OCI-LY3 (cell line): Measurements from ENCODE around the gene MARK3.

ENCODE experiments used
- H2AFZ ChIP-seq: fragments of 200-600, 300-600 bp; shearing (Covaris generic); 2 replicates; pipeline ENCODE4 v1.6.0; 2014; ENCODE audit warnings: antibody characterized with exemption, low read depth, low read length
- H3K27ac ChIP-seq: fragments of 200-600, 300-600 bp; sonication (generic); 2 replicates; pipeline ENCODE4 v1.5.1; 2014; ENCODE audit warnings: mild to moderate bottlenecking, low read length, moderate library complexity, mixed read lengths
- H3K27me3 ChIP-seq: fragments of 200-600, 300-600 bp; sonication (generic); 2 replicates; pipeline ENCODE4 v1.6.1; 2014; ENCODE audit warnings: low read depth, low read length, mixed read lengths
- H3K36me3 ChIP-seq: fragments of 200-600, 300-600 bp; sonication (generic); replicated peaks from 2 replicates; pipeline ENCODE3; 2014; ENCODE audit warnings: low read depth, low read length, mixed read lengths
- H3K4me1 ChIP-seq: fragments of 300-600, 200-600 bp; sonication (generic); 2 replicates; pipeline ENCODE4 v1.6.1; 2014; ENCODE audit warnings: low read length, mixed read lengths
- H3K4me2 ChIP-seq: fragments of 200-600, 300-600 bp; sonication (generic); 2 replicates; pipeline ENCODE4 v1.6.1; 2014; ENCODE audit warnings: low read length, mixed read lengths
- H3K4me3 ChIP-seq: fragments of 300-600, 200-600 bp; sonication (generic); 2 replicates; pipeline ENCODE4 v1.5.1; 2014; ENCODE audit warnings: antibody characterized with exemption, mild to moderate bottlenecking, low read length, moderate library complexity
- H3K79me2 ChIP-seq: fragments of 300-600, 200-600 bp; shearing (Covaris generic); 2 replicates; pipeline ENCODE4 v1.6.1; 2014; ENCODE audit warnings: mild to moderate bottlenecking, low read length, mixed read lengths
- H3K9ac ChIP-seq: fragments of 300-600, 200-600 bp; shearing (Covaris generic); 2 replicates; pipeline ENCODE4 v1.6.0; 2014; ENCODE audit warnings: mild to moderate bottlenecking, low read length, moderate library complexity
- H3K9me3 ChIP-seq: fragments of 200-600, 300-600 bp; shearing (Covaris generic); 2 replicates; pipeline ENCODE4 v1.6.1; 2014; ENCODE audit warnings: low read length, mixed read lengths; ENCODE audit not compliant: insufficient read depth
- H4K20me1 ChIP-seq: fragments of 200-600, 300-600 bp; sonication (generic); 2 replicates; pipeline ENCODE4 v1.6.1; 2016; ENCODE audit warnings: low read length, mixed read lengths; ENCODE audit not compliant: insufficient read depth
- CTCF ChIP-seq: fragments of 200-600, 300-600 bp; sonication (generic); IDR thresholded peaks from 2 replicates; pipeline ENCODE4 v1.5.1; 2014; ENCODE audit warnings: antibody characterized with exemption, low read length, low read depth
- EZH2phosphoT487 ChIP-seq: fragments of 200-600 bp; shearing (Covaris generic); IDR thresholded peaks from 2 replicates; pipeline ENCODE4 v1.6.1; 2018; ENCODE audit warnings: antibody characterized with exemption, mixed run types, low read depth

Gene MARK3

GRCh38 chr14:103456167-103456835 is 71.1 kb downstream of the MARK3 start:
- no peak overlapping the region for H2AFZ ChIP-seq
- H3K9ac ChIP-seq: no peak overlapping the region
- TF ChIP-seq EZH2phosphoT487 (no peak), CTCF (no peak)
- H4K20me1 ChIP-seq: peaks cover 12% of the 10 kb centered on the region
- H3K4me1 ChIP-seq: peaks cover 11% of the 10 kb centered on the region
- H3K4me2 ChIP-seq: no peak overlapping the region
- H3K9me3 ChIP-seq: no peaks in the 10 kb centered on the region
- peaks cover 10% of the 10 kb centered on the region for H3K36me3 ChIP-seq
- H3K27ac ChIP-seq: 0 out of 2 replicates have a peak overlapping the region, but pooled peaks have one; percentile 3
- no peak overlapping the region for H3K4me3 ChIP-seq
- H3K79me2 ChIP-seq: peaks cover 4% of the 10 kb centered on the region
- H3K27me3 ChIP-seq: no peaks in the 10 kb centered on the region

- H3K4me2 ChIP-seq: no peak overlapping the region
- H4K20me1 ChIP-seq: peaks cover 5% of the 10 kb centered on the region; the same call in 1 of the 2 replicates
- H3K4me1 ChIP-seq: peaks cover 14% of the 10 kb centered on the region
- no peak overlapping the region for H3K9ac ChIP-seq
- H3K79me2 ChIP-seq: no peaks in the 10 kb centered on the region
- H2AFZ ChIP-seq: no peak overlapping the region
- no peak overlapping the region for H3K4me3 ChIP-seq
- H3K27me3 ChIP-seq: no peaks in the 10 kb centered on the region
- H3K27ac ChIP-seq: no peak overlapping the region
- TF ChIP-seq EZH2phosphoT487: no peak
- TF ChIP-seq CTCF: no peak
- no peaks in the 10 kb centered on the region for H3K9me3 ChIP-seq
- H3K36me3 ChIP-seq: peaks cover 20% of the 10 kb centered on the region
Measured at GRCh38 chr14:103460415-103460814, 75.2 kb downstream of the MARK3 start.

GRCh38 chr14:103463149-103463548 is 77.9 kb downstream of the MARK3 start:
- Histone ChIP-seq H3K9me3 (no peaks in the 10 kb centered on the region), H3K4me1 (peaks cover 3% of the 10 kb centered on the region; the same call in 1 of the 2 replicates), H3K4me2 (no peak overlapping the region), H3K27ac (no peak overlapping the region), H3K9ac (no peak overlapping the region), H2AFZ (no peak overlapping the region), H3K79me2 (no peaks in the 10 kb centered on the region), H4K20me1 (no peaks in the 10 kb centered on the region), H3K27me3 (no peaks in the 10 kb centered on the region), H3K36me3 (peaks cover 36% of the 10 kb centered on the region), H3K4me3 (no peak overlapping the region)
- TF ChIP-seq EZH2phosphoT487: no peak
- TF ChIP-seq CTCF: no peak

- Histone ChIP-seq H3K27me3 (no peaks in the 10 kb centered on the region), H3K9ac (no peak overlapping the region), H4K20me1 (no peaks in the 10 kb centered on the region), H2AFZ (no peak overlapping the region), H3K79me2 (no peaks in the 10 kb centered on the region), H3K4me3 (no peak overlapping the region), H3K9me3 (no peaks in the 10 kb centered on the region), H3K4me2 (no peak overlapping the region), H3K27ac (no peak overlapping the region), H3K4me1 (peaks cover 3% of the 10 kb centered on the region; the same call in 1 of the 2 replicates), H3K36me3 (peaks cover 38% of the 10 kb centered on the region)
- no peak for TF ChIP-seq CTCF
- TF ChIP-seq EZH2phosphoT487: no peak
Measured at GRCh38 chr14:103463851-103464250, 78.6 kb downstream of the MARK3 start.
